ENCODE data around the gene POU6F2. TPM values are rescaled to one million over a fixed set of nuclear protein-coding genes. Genes with fewer than 3 reads are reported as not detected.
A peak's percentile ranks its signal among the peaks of the same experiment; 100 is the strongest.

The POU6F2 gene
- total RNA-seq, 2 experiments from 2014 or later: not detected

- H3K27me3 Mint-ChIP-seq: peaks cover 8% of the 10 kb centered on the region
- CTCF ChIA-PET: no interaction called here
- POLR2A ChIA-PET: no interaction called here
- no peaks in the 10 kb centered on the region for H3K9me3 Mint-ChIP-seq
- no peak for DNase-seq
- no peaks in the 10 kb centered on the region for H3K36me3 Mint-ChIP-seq (ENCODE audit: low read depth)
- no peak overlapping the region for H3K27ac Mint-ChIP-seq
- no peaks in the 10 kb centered on the region for H3K4me1 Mint-ChIP-seq
- H3K4me3 Mint-ChIP-seq: no peak overlapping the region
Measured at GRCh38 chr7:39402034-39402433, 424.3 kb downstream of the POU6F2 start.

GRCh38 chr7:39404907-39405306, 427.2 kb downstream of the POU6F2 start:
- CTCF ChIA-PET: no interaction called here
- no peaks in the 10 kb centered on the region for H3K4me1 Mint-ChIP-seq
- no peaks in the 10 kb centered on the region for H3K36me3 Mint-ChIP-seq (ENCODE audit: low read depth)
- POLR2A ChIA-PET: no interaction called here
- H3K4me3 Mint-ChIP-seq: no peak overlapping the region
- H3K27ac Mint-ChIP-seq: no peak overlapping the region
- DNase-seq: no peak
- H3K9me3 Mint-ChIP-seq: no peaks in the 10 kb centered on the region
- H3K27me3 Mint-ChIP-seq: peaks cover 10% of the 10 kb centered on the region

- no peak for DNase-seq
- peaks cover 10% of the 10 kb centered on the region for H3K27me3 Mint-ChIP-seq
- CTCF ChIA-PET: no interaction called here
Measured at GRCh38 chr7:39405581-39405980, 427.9 kb downstream of the POU6F2 start.

GRCh38 chr7:39406467-39406866, 428.8 kb downstream of the POU6F2 start:
- no peak for DNase-seq
- H3K4me3 Mint-ChIP-seq: no peak overlapping the region
- no peaks in the 10 kb centered on the region for H3K4me1 Mint-ChIP-seq
- ChIA-PET CTCF (no interaction called here), POLR2A (no interaction called here)
- H3K9me3 Mint-ChIP-seq: no peaks in the 10 kb centered on the region
- H3K27me3 Mint-ChIP-seq: peaks cover 13% of the 10 kb centered on the region
- H3K27ac Mint-ChIP-seq: no peak overlapping the region
- no peaks in the 10 kb centered on the region for H3K36me3 Mint-ChIP-seq (ENCODE audit: low read depth)

More at GRCh38 chr7:39405581-39405980, 427.9 kb downstream of the POU6F2 start:
- Mint-ChIP-seq H3K36me3 (ENCODE audit: low read depth) (no peaks in the 10 kb centered on the region), H3K4me1 (no peaks in the 10 kb centered on the region), H3K4me3 (no peak overlapping the region), H3K27ac (no peak overlapping the region), H3K9me3 (no peaks in the 10 kb centered on the region)
- POLR2A ChIA-PET: no interaction called here

- no peak for DNase-seq
- Mint-ChIP-seq H3K27ac (no peak overlapping the region), H3K27me3 (peaks cover 16% of the 10 kb centered on the region), H3K36me3 (ENCODE audit: low read depth) (no peaks in the 10 kb centered on the region), H3K4me3 (no peak overlapping the region), H3K4me1 (no peaks in the 10 kb centered on the region), H3K9me3 (no peaks in the 10 kb centered on the region)
- ChIA-PET CTCF (no interaction called here), POLR2A (no interaction called here)
Measured at GRCh38 chr7:39407137-39407536, 429.4 kb downstream of the POU6F2 start.

- Mint-ChIP-seq H3K36me3 (ENCODE audit: low read depth) (no peaks in the 10 kb centered on the region), H3K4me3 (no peak overlapping the region), H3K27ac (no peak overlapping the region), H3K9me3 (no peaks in the 10 kb centered on the region), H3K4me1 (no peaks in the 10 kb centered on the region), H3K27me3 (peaks cover 19% of the 10 kb centered on the region)
- CTCF ChIA-PET: no interaction called here
- POLR2A ChIA-PET: no interaction called here
- no peak for DNase-seq
Measured at GRCh38 chr7:39407723-39408122, 430.0 kb downstream of the POU6F2 start.

- Mint-ChIP-seq H3K27ac (no peak overlapping the region), H3K27me3 (peaks cover 19% of the 10 kb centered on the region), H3K4me3 (no peak overlapping the region), H3K9me3 (no peaks in the 10 kb centered on the region), H3K4me1 (peaks cover under 1% of the 10 kb centered on the region), H3K36me3 (ENCODE audit: low read depth) (no peaks in the 10 kb centered on the region)
- ChIA-PET POLR2A (no interaction called here), CTCF (no interaction called here)
- no peak for DNase-seq
Measured at GRCh38 chr7:39408906-39409305, 431.2 kb downstream of the POU6F2 start.

- CTCF ChIA-PET: no interaction called here
- peaks cover 31% of the 10 kb centered on the region for H3K27me3 Mint-ChIP-seq
- DNase-seq: no peak
- no peak overlapping the region for H3K27ac Mint-ChIP-seq
- no peaks in the 10 kb centered on the region for H3K9me3 Mint-ChIP-seq
- no peak overlapping the region for H3K4me3 Mint-ChIP-seq
- no peaks in the 10 kb centered on the region for H3K36me3 Mint-ChIP-seq (ENCODE audit: low read depth)
- H3K4me1 Mint-ChIP-seq: peaks cover 10% of the 10 kb centered on the region
- POLR2A ChIA-PET: no interaction called here
Measured at GRCh38 chr7:39410582-39410981, 432.9 kb downstream of the POU6F2 start.

- H3K4me1 Mint-ChIP-seq: peaks cover 10% of the 10 kb centered on the region
- POLR2A ChIA-PET: no interaction called here
- H3K36me3 Mint-ChIP-seq (ENCODE audit: low read depth): no peaks in the 10 kb centered on the region
- DNase-seq: no peak
- peak overlapping the region; percentile 59 for H3K4me3 Mint-ChIP-seq
- CTCF ChIA-PET: no interaction called here
- H3K27ac Mint-ChIP-seq: no peak overlapping the region
- H3K27me3 Mint-ChIP-seq: peaks cover 43% of the 10 kb centered on the region
- no peaks in the 10 kb centered on the region for H3K9me3 Mint-ChIP-seq
Measured at GRCh38 chr7:39413636-39414223, 436.0 kb downstream of the POU6F2 start.

- peak overlapping the region; percentile 59 for H3K4me3 Mint-ChIP-seq
- no peaks in the 10 kb centered on the region for H3K36me3 Mint-ChIP-seq (ENCODE audit: low read depth)
- H3K27me3 Mint-ChIP-seq: peaks cover 42% of the 10 kb centered on the region
- DNase-seq: peak; percentile 56
- POLR2A ChIA-PET: no interaction called here
- CTCF ChIA-PET: interaction anchor here (1.3 kb wide), 1 partner anchor 22 kb away, joined by 3 read pairs; no protein-coding TSS in a partner anchor
- H3K4me1 Mint-ChIP-seq: peaks cover 10% of the 10 kb centered on the region
- no peaks in the 10 kb centered on the region for H3K9me3 Mint-ChIP-seq
- H3K27ac Mint-ChIP-seq: no peak overlapping the region
Measured at GRCh38 chr7:39414224-39415035, 436.7 kb downstream of the POU6F2 start.

GRCh38 chr7:39415091-39415787, 437.5 kb downstream of the POU6F2 start:
- no peak for DNase-seq
- no peaks in the 10 kb centered on the region for H3K36me3 Mint-ChIP-seq (ENCODE audit: low read depth)
- H3K4me1 Mint-ChIP-seq: peaks cover 10% of the 10 kb centered on the region
- H3K9me3 Mint-ChIP-seq: no peaks in the 10 kb centered on the region
- peak overlapping the region; percentile 59 for H3K4me3 Mint-ChIP-seq
- ChIA-PET POLR2A (no interaction called here), CTCF (interaction anchor here (1.3 kb wide), 1 partner anchor 22 kb away, joined by 3 read pairs; no protein-coding TSS in a partner anchor)
- H3K27ac Mint-ChIP-seq: no peak overlapping the region
- peaks cover 42% of the 10 kb centered on the region for H3K27me3 Mint-ChIP-seq

GRCh38 chr7:39416866-39417265, 439.2 kb downstream of the POU6F2 start:
- Mint-ChIP-seq H3K4me1 (peaks cover 10% of the 10 kb centered on the region), H3K27me3 (peaks cover 36% of the 10 kb centered on the region), H3K36me3 (ENCODE audit: low read depth) (no peaks in the 10 kb centered on the region), H3K9me3 (no peaks in the 10 kb centered on the region), H3K4me3 (no peak overlapping the region), H3K27ac (no peak overlapping the region)
- ChIA-PET CTCF (interaction anchor here (0.9 kb wide), 1 partner anchor 103 kb away, joined by 4 read pairs; no protein-coding TSS in a partner anchor), POLR2A (no interaction called here)
- DNase-seq: no peak

GRCh38 chr7:39417642-39418041, 439.9 kb downstream of the POU6F2 start:
- no peaks in the 10 kb centered on the region for H3K9me3 Mint-ChIP-seq
- ChIA-PET POLR2A (no interaction called here), CTCF (interaction anchor here (0.9 to 1.7 kb wide), 2 partner anchors 16 to 102 kb away, joined by 3 to 4 read pairs; no protein-coding TSS in a partner anchor)
- no peak for DNase-seq
- H3K4me1 Mint-ChIP-seq: peaks cover 10% of the 10 kb centered on the region
- no peak overlapping the region for H3K27ac Mint-ChIP-seq
- no peak overlapping the region for H3K4me3 Mint-ChIP-seq
- H3K27me3 Mint-ChIP-seq: peaks cover 33% of the 10 kb centered on the region
- no peaks in the 10 kb centered on the region for H3K36me3 Mint-ChIP-seq (ENCODE audit: low read depth)
